ENCODE data around the gene RNASEH1.

Gene RNASEH1

GRCh38 chr2:3558205-3559014, at the start of gene RNASEH1:
TSS of gene RNASEH1 (minus strand) at chr2:3558333. CDS start at chr2:3558260, 73 bp downstream.
- peak; percentile 17 for FAIRE-seq

- FAIRE-seq, result no peak
Measured at GRCh38 chr2:3606370-3607201, 48.5 kb upstream of the RNASEH1 start.

GRCh38 chr2:3606028-3606369, 47.9 kb upstream of the RNASEH1 start:
- FAIRE-seq, result no peak

- FAIRE-seq, result no peak
Measured at GRCh38 chr2:3604991-3605961, 47.1 kb upstream of the RNASEH1 start.

GRCh38 chr2:3604207-3604877, 46.2 kb upstream of the RNASEH1 start:
- FAIRE-seq, result no peak

GRCh38 chr2:3603536-3604206, 45.5 kb upstream of the RNASEH1 start:
- FAIRE-seq, result no peak

- no peak for FAIRE-seq
Measured at GRCh38 chr2:3602553-3603339, 44.6 kb upstream of the RNASEH1 start.

- FAIRE-seq, result no peak
Measured at GRCh38 chr2:3601561-3602271, 43.6 kb upstream of the RNASEH1 start.

- no peak for FAIRE-seq
Measured at GRCh38 chr2:3600256-3600855, 42.2 kb upstream of the RNASEH1 start.

GRCh38 chr2:3598912-3599854, 41.0 kb upstream of the RNASEH1 start:
- no peak for FAIRE-seq

- FAIRE-seq, result no peak
Measured at GRCh38 chr2:3598197-3598910, 40.2 kb upstream of the RNASEH1 start.

GRCh38 chr2:3597567-3597966, 39.4 kb upstream of the RNASEH1 start:
- no peak for FAIRE-seq

- FAIRE-seq, result no peak
Measured at GRCh38 chr2:3596901-3597417, 38.8 kb upstream of the RNASEH1 start.

- FAIRE-seq, result no peak
Measured at GRCh38 chr2:3595985-3596384, 37.9 kb upstream of the RNASEH1 start.

- FAIRE-seq, result no peak
Measured at GRCh38 chr2:3595404-3595803, 37.3 kb upstream of the RNASEH1 start.

GRCh38 chr2:3594493-3595281, 36.6 kb upstream of the RNASEH1 start, which contains the start of gene COLEC11:
TSS of gene COLEC11 (plus strand) at chr2:3595112. CDS start at chr2:3604341, 9,229 bp downstream.
- no peak for FAIRE-seq

- FAIRE-seq, result no peak
Measured at GRCh38 chr2:3589086-3589485, 31.0 kb upstream of the RNASEH1 start.
